B cell (primary cell): ENCODE measurements around the gene DBF4B. TPM values are rescaled to one million over a fixed set of nuclear protein-coding genes. Genes with fewer than 3 reads are reported as not detected.
A peak's percentile ranks its signal among the peaks of the same experiment; 100 is the strongest.

ENCODE experiments used
- ATAC-seq: fragments of 200-7000 bp; cut with Tn5 transposase; one replicate; pipeline ENCODE4 v1.10.0; 2021; ENCODE audit warnings: low read depth, mild to moderate bottlenecking, moderate number of reproducible peaks, moderate library complexity
- CTCF ChIA-PET: fragments of 350-600 bp; sonication (Branson Sonifier 250); formaldehyde crosslinking; loops from one replicate; lab custom pipeline; 2021; ENCODE audit warnings: antibody characterized with exemption, inconsistent platforms; lab: Charles Lee
- POLR2A ChIA-PET: fragments of 350-600 bp; sonication (Branson Sonifier 250); formaldehyde crosslinking; loops from one replicate; lab custom pipeline; 2021; ENCODE audit warnings: antibody characterized with exemption; lab: Charles Lee
- DNase-seq: peaks from one replicate; pipeline ENCODE4 v3.0.0; 2013
- H2AFZ ChIP-seq: 2 replicates; pipeline ENCODE4 v1.6.1; 2012; ENCODE audit warnings: mild to moderate bottlenecking, low read depth, low read length; ENCODE audit not compliant: insufficient read depth, poor library complexity, severe bottlenecking
- H3K27ac ChIP-seq, 2 donors: 1 replicate in 1 of 2; 2 replicates in 1 of 2; pipeline ENCODE4 v1.5.1; 2012 to 2013; ENCODE audit warnings: low read length in 2 of 2, mild to moderate bottlenecking in 2 of 2, moderate library complexity in 1 of 2
- H3K27me3 ChIP-seq, 4 experiments: fragments of 200-600 bp in 1 of 4; sonication (generic) in 1 of 4; replicated peaks in 1 of 4; 1 replicate in 2 of 4; 2 replicates in 2 of 4; pipeline versions ENCODE4 v1.6.1 to v1.7.0; 2013 to 2016; ENCODE audit warnings: low read length in 3 of 4, mild to moderate bottlenecking in 2 of 4, mixed read lengths in 1 of 4, moderate library complexity in 1 of 4; ENCODE audit not compliant: insufficient read depth in 4 of 4, control insufficient read depth in 3 of 4; ENCODE audit errors: control extremely low read depth in 1 of 4
- H3K36me3 ChIP-seq, 2 experiments: replicated peaks in 1 of 2; 1 replicate in 1 of 2; 2 replicates in 1 of 2; pipeline versions ENCODE4 v1.6.1 to v1.7.1; 2013; ENCODE audit warnings: low read length in 1 of 2; ENCODE audit not compliant: insufficient read depth in 2 of 2, control insufficient read depth in 1 of 2; ENCODE audit errors: control extremely low read depth in 1 of 2, extremely low read depth in 1 of 2
- H3K4me1 ChIP-seq, 2 donors: fragments of 200-600 bp in 1 of 2; sonication (generic) in 1 of 2; 1 replicate in 1 of 2; 2 replicates in 1 of 2; pipeline versions ENCODE4 v1.5.1 to v1.6.1; 2013 to 2017; ENCODE audit warnings: low read length in 2 of 2; ENCODE audit not compliant: control insufficient read depth in 2 of 2, insufficient read depth in 2 of 2
- H3K4me2 ChIP-seq: replicated peaks from 2 replicates; pipeline ENCODE3; 2012; ENCODE audit warnings: mild to moderate bottlenecking, low read depth, low read length; ENCODE audit not compliant: poor library complexity, severe bottlenecking
- H3K4me3 ChIP-seq, 5 experiments: fragments of 200-600 bp in 1 of 5; sonication (generic) in 1 of 5; 1 replicate in 3 of 5; 2 replicates in 2 of 5; pipeline versions ENCODE4 v1.5.1 to v1.7.0; 2011 to 2016; ENCODE audit warnings: low read length in 4 of 5, mild to moderate bottlenecking in 4 of 5, low read depth in 2 of 5, control low read depth in 1 of 5, moderate library complexity in 1 of 5; ENCODE audit not compliant: insufficient read depth in 1 of 5; ENCODE audit errors: control extremely low read depth in 1 of 5, extremely low read depth in 1 of 5
- H3K79me2 ChIP-seq: fragments of 200-600 bp; sonication (generic); one replicate; pipeline ENCODE4 v1.6.0; 2016; ENCODE audit warnings: low read length; ENCODE audit not compliant: control insufficient read depth, insufficient read depth
- H3K9ac ChIP-seq: fragments of 200-600 bp; sonication (generic); 2 replicates; pipeline ENCODE4 v1.6.1; 2017; ENCODE audit warnings: mild to moderate bottlenecking, low read length, moderate library complexity
- H3K9me3 ChIP-seq, 3 donors: one replicate each; pipeline versions ENCODE4 v1.6.1 to v1.7.1; 2013; ENCODE audit warnings: low read length in 2 of 3; ENCODE audit not compliant: control insufficient read depth in 2 of 3, insufficient read depth in 1 of 3; ENCODE audit errors: control extremely low read depth in 1 of 3
- H4K20me1 ChIP-seq: 2 replicates; pipeline ENCODE4 v1.6.0; 2012; ENCODE audit warnings: mild to moderate bottlenecking, low read length; ENCODE audit not compliant: insufficient read depth, control insufficient read depth, poor library complexity, severe bottlenecking
- H3K27ac Mint-ChIP-seq: one replicate; pipeline ENCODE4 v1.8.0; 2021; ENCODE audit warnings: mixed read lengths
- H3K27me3 Mint-ChIP-seq: one replicate; pipeline ENCODE4 v1.8.0; 2021; ENCODE audit warnings: mixed read lengths
- H3K4me1 Mint-ChIP-seq: one replicate; pipeline ENCODE4 v1.8.0; 2021; ENCODE audit warnings: mixed read lengths
- H3K4me3 Mint-ChIP-seq: one replicate; pipeline ENCODE4 v1.8.0; 2021; ENCODE audit warnings: mixed read lengths
- H3K9me3 Mint-ChIP-seq: one replicate; pipeline ENCODE4 v1.8.0; 2022; ENCODE audit warnings: mixed read lengths; ENCODE audit not compliant: insufficient read depth
- EZH2 ChIP-seq: IDR thresholded peaks from 2 replicates; pipeline ENCODE4 v1.6.1; 2012; ENCODE audit warnings: borderline replicate concordance, low read depth, mild to moderate bottlenecking, moderate library complexity, low read length; ENCODE audit not compliant: insufficient read depth, poor library complexity, severe bottlenecking
- WGBS: methylation state at CpG from one replicate; pipeline ENCODE4 v1.1.5; 2013; ENCODE audit warnings: missing lambda C conversion rate; ENCODE audit not compliant: insufficient coverage; 5-methylcytosine and 5-hydroxymethylcytosine counted together
- intact Hi-C: fragments of 100-400 bp; cut with micrococcal nuclease; formaldehyde crosslinking; loops from one replicate; pipeline ENCODE4 v1.10.0; 2022
- polyA plus RNA-seq: library from polyadenylated mRNA; depleted of rRNA; stranded (reverse); fragments of >200 nt; gene quantifications from 2 replicates; pipeline ENCODE4 v1.2.3, GENCODE V29; 2012
- total RNA-seq, 2 donors: library from RNA; stranded (reverse); fragments of 120-200 nt in 1 of 2; gene quantifications; 1 replicate in 1 of 2; 2 replicates in 1 of 2; pipeline versions ENCODE4 v1.2.3 to v1.2.4, GENCODE V29; 2013 to 2022
- TF ChIP-seq, protein P1 (sequence below): fragments of 200-600 bp; IDR thresholded peaks from one replicate; pipeline ENCODE4 v1.8.0; 2022; ENCODE audit warnings: antibody characterized with exemption, mild to moderate bottlenecking

The DBF4B gene
- total and polyA plus RNA-seq, 2 donors (not counting 1 experiment from before 2014, with no cell fraction given) = 10.9 to 15.9 TPM

DNA sequence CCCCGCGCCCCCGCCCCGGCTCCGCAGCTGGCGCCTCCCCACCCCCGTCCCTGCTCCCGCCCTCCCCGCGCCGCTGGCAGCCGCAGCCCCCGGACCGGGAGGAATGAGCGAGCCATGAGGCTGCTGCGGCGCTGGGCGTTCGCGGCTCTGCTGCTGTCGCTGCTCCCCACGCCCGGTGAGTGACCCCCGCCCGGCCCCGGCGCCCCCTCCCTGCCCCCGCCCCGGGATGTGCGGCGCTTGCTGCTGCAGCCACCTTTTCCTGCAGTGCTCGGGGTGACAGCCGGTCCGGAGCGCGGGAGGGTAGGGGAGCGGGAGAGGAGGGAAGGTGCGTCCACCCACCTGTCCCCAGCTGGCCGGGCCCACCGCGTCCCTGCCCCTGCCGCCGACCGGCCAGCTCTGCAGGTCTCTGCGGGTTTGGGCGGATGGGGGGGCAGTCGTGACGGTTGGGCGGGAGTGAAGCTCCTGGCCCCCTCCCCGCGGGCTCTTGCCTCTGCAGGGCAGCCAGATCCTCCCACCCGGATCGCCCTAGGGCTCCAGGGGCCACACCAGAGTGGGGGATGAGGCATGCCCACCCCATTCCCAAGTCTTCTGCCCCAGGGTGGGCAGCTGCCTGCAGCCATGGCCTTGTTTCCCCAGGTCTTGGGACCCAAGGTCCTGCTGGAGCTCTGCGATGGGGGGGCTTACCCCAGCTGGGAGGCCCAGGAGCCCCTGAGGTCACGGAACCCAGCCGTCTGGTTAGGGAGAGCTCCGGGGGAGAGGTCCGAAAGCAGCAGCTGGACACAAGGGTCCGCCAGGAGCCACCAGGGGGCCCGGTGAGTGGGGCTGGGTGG, 50.8 kb downstream of the DBF4B start:
- TF ChIP-seq EZH2 = no peak
- TF ChIP-seq, protein P1, sequence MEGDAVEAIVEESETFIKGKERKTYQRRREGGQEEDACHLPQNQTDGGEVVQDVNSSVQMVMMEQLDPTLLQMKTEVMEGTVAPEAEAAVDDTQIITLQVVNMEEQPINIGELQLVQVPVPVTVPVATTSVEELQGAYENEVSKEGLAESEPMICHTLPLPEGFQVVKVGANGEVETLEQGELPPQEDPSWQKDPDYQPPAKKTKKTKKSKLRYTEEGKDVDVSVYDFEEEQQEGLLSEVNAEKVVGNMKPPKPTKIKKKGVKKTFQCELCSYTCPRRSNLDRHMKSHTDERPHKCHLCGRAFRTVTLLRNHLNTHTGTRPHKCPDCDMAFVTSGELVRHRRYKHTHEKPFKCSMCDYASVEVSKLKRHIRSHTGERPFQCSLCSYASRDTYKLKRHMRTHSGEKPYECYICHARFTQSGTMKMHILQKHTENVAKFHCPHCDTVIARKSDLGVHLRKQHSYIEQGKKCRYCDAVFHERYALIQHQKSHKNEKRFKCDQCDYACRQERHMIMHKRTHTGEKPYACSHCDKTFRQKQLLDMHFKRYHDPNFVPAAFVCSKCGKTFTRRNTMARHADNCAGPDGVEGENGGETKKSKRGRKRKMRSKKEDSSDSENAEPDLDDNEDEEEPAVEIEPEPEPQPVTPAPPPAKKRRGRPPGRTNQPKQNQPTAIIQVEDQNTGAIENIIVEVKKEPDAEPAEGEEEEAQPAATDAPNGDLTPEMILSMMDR = no peak
- intact Hi-C loops = no loop called here
- DNase-seq = peak; percentile 35
- WGBS = 9% methylated on average over 49 of the region's 60 CpGs
- Histone ChIP-seq H3K27me3 (peaks cover 0 to 43% (median 16%) of the 10 kb centered on the region in 4 experiments), H3K27ac (no peak overlapping the region), H3K9ac (peak overlapping the region; percentile 26), H3K36me3 (no peaks in the 10 kb centered on the region), H3K4me1 (peaks cover 11 to 12% of the 10 kb centered on the region in 2 donors), H3K9me3 (peaks cover 0 to 6% (median 0%) of the 10 kb centered on the region in 3 donors), H4K20me1 (no peaks in the 10 kb centered on the region), H3K4me2 (peak overlapping the region; percentile 76), H3K4me3 (peak overlapping the region in 2 of 5 experiments; percentile 24 to 41), H2AFZ (peak overlapping the region; percentile 46), H3K79me2 (no peaks in the 10 kb centered on the region)
- no peak for ATAC-seq
- no peak overlapping the region for H3K27ac Mint-ChIP-seq
- no peaks in the 10 kb centered on the region for H3K9me3 Mint-ChIP-seq
- ChIA-PET POLR2A (no interaction called here), CTCF (no interaction called here)
- H3K4me1 Mint-ChIP-seq = peaks cover 3% of the 10 kb centered on the region
- peaks cover 31% of the 10 kb centered on the region for H3K27me3 Mint-ChIP-seq
- no peak overlapping the region for H3K4me3 Mint-ChIP-seq

DNA sequence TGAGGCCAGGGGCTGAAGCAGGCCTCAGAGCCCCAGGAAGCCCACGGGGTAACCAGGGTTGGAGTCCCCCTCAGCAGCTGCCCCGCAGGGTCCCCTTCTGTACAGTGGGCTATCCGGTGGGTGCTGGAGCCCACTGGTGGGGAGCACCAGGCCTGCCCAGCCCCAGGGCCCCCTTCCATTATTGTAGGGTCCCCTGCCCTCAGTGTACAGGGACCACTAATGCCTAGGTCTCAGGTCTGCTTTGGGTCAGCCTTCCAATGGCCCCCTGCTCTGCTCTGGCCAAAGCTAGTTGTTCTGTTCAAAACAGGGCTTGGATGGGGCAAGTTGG, 51.4 kb downstream of the DBF4B start:
- intact Hi-C loops = no loop called here
- Mint-ChIP-seq H3K4me3 (peak overlapping the region; percentile 37), H3K27me3 (peaks cover 31% of the 10 kb centered on the region), H3K4me1 (peaks cover 3% of the 10 kb centered on the region), H3K9me3 (no peaks in the 10 kb centered on the region), H3K27ac (no peak overlapping the region)
- Histone ChIP-seq H3K27ac (no peak overlapping the region), H3K4me2 (peak overlapping the region; percentile 76), H3K79me2 (no peaks in the 10 kb centered on the region), H3K27me3 (peaks cover 0 to 45% (median 16%) of the 10 kb centered on the region in 4 experiments), H4K20me1 (no peaks in the 10 kb centered on the region), H3K36me3 (no peaks in the 10 kb centered on the region), H3K9ac (no peak overlapping the region), H3K4me1 (peaks cover 11 to 12% of the 10 kb centered on the region in 2 donors), H3K9me3 (peaks cover 0 to 6% (median 0%) of the 10 kb centered on the region in 3 donors), H3K4me3 (no peak overlapping the region), H2AFZ (no peak overlapping the region)
- ATAC-seq (no peak), DNase-seq (no peak)
- 71% methylated on average over 3 of the region's 3 CpGs for WGBS
- CTCF ChIA-PET = interaction anchor here (0.9 to 1.0 kb wide), 2 partner anchors 13 to 18 kb away, joined by 3 to 4 read pairs; no protein-coding TSS in a partner anchor
- POLR2A ChIA-PET = no interaction called here
- TF ChIP-seq, protein P1 = no peak
- no peak for TF ChIP-seq EZH2
